Measurements from ENCODE around the gene CCDC102B. TPM values are rescaled to one million over a fixed set of nuclear protein-coding genes. Genes with fewer than 3 reads are reported as not detected.
"Not testable (repeated sequence)": the region's sequence is repeated elsewhere in the genome, so short reads cannot be mapped to it uniquely, and the experiment has no call there.

The CCDC102B gene
- total RNA-seq, 2 donors from 2014 or later, result 10.6 to 24.6 TPM

DNA sequence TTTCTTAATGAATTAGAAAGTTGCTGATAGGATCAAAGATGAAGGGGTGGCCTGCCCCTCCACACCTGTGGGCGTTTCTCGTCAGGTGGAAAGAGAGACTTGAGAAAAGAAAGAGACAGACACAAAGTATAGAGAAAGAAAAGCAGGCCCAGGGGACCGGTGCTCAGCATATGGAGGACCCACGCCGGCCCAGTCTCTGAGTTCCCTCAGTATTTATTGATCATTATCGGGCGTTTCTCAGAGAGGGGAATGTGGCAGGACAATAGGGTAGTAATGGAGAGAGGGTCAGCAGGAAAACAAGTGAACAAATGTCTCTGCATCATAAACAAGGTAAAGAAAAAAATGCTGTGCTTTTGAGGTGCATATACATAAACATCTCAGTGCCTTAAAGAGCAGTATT is 144.3 kb downstream of the CCDC102B start:
- no peak overlapping the region for H3K27ac ChIP-seq
- ATAC-seq (ENCODE audit: insufficient number of reproducible peaks, low FRiP score, low read depth) (no peak), DNase-seq (ENCODE audit: low spot score) (no peak)
- no peaks in the 10 kb centered on the region for H3K27me3 ChIP-seq (replicated peaks; ENCODE audit: insufficient read depth)
- TF ChIP-seq, protein P1, sequence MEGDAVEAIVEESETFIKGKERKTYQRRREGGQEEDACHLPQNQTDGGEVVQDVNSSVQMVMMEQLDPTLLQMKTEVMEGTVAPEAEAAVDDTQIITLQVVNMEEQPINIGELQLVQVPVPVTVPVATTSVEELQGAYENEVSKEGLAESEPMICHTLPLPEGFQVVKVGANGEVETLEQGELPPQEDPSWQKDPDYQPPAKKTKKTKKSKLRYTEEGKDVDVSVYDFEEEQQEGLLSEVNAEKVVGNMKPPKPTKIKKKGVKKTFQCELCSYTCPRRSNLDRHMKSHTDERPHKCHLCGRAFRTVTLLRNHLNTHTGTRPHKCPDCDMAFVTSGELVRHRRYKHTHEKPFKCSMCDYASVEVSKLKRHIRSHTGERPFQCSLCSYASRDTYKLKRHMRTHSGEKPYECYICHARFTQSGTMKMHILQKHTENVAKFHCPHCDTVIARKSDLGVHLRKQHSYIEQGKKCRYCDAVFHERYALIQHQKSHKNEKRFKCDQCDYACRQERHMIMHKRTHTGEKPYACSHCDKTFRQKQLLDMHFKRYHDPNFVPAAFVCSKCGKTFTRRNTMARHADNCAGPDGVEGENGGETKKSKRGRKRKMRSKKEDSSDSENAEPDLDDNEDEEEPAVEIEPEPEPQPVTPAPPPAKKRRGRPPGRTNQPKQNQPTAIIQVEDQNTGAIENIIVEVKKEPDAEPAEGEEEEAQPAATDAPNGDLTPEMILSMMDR (IDR thresholded peaks at IDR 0.05), result no peak
- H3K36me3 ChIP-seq, result no peaks in the 10 kb centered on the region
- no peaks in the 10 kb centered on the region for H3K9me3 ChIP-seq
- no peak overlapping the region for H3K4me3 ChIP-seq
- H3K4me1 ChIP-seq (ENCODE audit: control insufficient read depth in 1 of 2, low read depth in 2 of 2), result no peaks in the 10 kb centered on the region

DNA sequence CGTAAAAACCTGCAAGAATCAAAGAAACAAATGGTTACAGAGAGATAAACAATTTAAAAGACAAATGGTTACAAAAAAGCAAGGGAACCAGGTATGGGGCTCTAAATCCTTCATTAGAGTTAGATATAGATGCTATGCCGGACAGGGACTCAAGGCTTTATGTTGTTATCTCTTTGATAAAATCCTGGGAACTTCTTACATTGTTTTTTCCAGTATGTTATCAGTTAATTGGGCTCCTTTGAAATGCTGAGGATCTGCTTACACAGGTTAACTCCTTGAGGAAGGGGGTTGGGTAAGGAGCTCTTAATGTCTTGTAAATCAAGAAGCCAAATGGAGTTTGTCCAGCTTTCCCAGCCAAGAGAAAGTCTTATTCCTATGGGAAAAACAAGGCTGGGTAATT is 146.0 kb downstream of the CCDC102B start:
- H3K36me3 ChIP-seq; DNase-seq (ENCODE audit: low spot score); H3K4me1 ChIP-seq (ENCODE audit: control insufficient read depth in 1 of 2, low read depth in 2 of 2); ATAC-seq (ENCODE audit: insufficient number of reproducible peaks, low FRiP score, low read depth); H3K4me3 ChIP-seq; H3K27ac ChIP-seq; H3K9me3 ChIP-seq; H3K27me3 ChIP-seq (replicated peaks; ENCODE audit: insufficient read depth): not testable (repeated sequence)

DNA sequence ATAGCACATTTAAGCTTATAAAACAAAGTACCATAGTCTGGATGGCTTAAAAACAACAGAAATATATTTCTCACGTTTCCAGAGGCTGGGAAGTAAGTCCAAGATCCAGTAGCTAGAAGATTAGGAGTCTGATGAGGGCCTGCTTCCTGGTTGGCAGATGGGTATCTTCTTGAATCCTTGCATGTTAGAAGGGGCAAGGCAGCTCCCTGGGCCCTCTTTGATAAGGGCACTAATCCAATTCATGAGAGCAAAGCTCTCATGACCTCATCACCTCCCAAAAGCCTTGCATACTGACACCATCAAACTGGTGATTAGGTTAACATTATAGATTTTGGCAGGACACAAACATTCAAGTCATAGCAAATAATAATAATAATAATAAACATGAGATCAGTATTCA is 146.4 kb downstream of the CCDC102B start:
- no peak overlapping the region for H3K27ac ChIP-seq
- no peaks in the 10 kb centered on the region for H3K36me3 ChIP-seq
- H3K4me1 ChIP-seq (ENCODE audit: control insufficient read depth in 1 of 2, low read depth in 2 of 2), result no peaks in the 10 kb centered on the region
- no peaks in the 10 kb centered on the region for H3K9me3 ChIP-seq
- no peak overlapping the region for H3K4me3 ChIP-seq
- ATAC-seq (ENCODE audit: insufficient number of reproducible peaks, low FRiP score, low read depth), result no peak
- H3K27me3 ChIP-seq (replicated peaks; ENCODE audit: insufficient read depth), result no peaks in the 10 kb centered on the region
- no peak for DNase-seq (ENCODE audit: low spot score)
- TF ChIP-seq, protein P1 (IDR thresholded peaks at IDR 0.05), result no peak

DNA sequence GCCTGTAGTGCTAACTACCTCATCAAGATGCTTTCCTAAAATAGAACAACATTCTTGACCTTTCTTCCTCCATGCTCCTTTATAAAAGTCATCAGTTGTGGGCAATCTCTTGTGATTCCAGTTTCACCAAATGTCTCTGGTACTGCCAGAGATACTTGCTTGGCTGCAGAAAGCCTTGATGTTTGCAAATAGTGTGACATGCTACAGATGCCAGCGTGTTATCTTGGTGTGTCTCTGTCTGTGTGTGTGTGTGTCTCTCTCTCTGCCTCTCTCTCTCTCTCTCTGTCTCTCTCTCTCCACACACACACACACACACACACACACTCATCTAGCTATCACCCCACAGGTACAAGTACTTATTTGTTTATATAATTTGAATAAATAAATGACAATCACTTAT is 146.9 kb downstream of the CCDC102B start:
- ATAC-seq (ENCODE audit: insufficient number of reproducible peaks, low FRiP score, low read depth), result no peak
- TF ChIP-seq, protein P1 (IDR thresholded peaks at IDR 0.05), result no peak

DNA sequence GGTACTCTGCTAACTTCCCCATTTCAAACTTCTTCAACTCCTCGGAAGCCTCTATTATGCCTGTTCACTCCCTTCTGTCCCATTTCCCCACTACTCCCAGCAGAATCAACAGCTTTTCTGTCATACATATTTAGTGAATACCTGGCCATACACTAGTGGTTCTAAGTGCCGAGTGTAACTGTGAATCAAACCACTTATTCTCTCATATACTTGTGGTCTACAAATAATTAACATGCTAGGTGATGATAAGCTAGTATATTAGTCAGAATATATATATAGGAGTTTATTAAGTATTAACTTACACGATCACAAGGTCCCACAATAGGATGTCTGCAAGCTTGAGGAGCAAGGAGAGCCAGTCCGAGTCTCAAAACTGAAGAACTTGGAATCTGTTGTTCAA is 150.7 kb downstream of the CCDC102B start:
- H3K36me3 ChIP-seq, result no peaks in the 10 kb centered on the region
- ATAC-seq (ENCODE audit: insufficient number of reproducible peaks, low FRiP score, low read depth) (no peak), DNase-seq (ENCODE audit: low spot score) (no peak)
- H3K9me3 ChIP-seq, result no peaks in the 10 kb centered on the region
- H3K4me1 ChIP-seq (ENCODE audit: control insufficient read depth in 1 of 2, low read depth in 2 of 2), result no peaks in the 10 kb centered on the region
- no peak overlapping the region for H3K4me3 ChIP-seq
- TF ChIP-seq, protein P1 (IDR thresholded peaks at IDR 0.05), result no peak
- H3K27me3 ChIP-seq (replicated peaks; ENCODE audit: insufficient read depth), result no peaks in the 10 kb centered on the region
- no peak overlapping the region for H3K27ac ChIP-seq

More for the DNA sequence above, 146.9 kb downstream of the CCDC102B start:
- H3K27me3 ChIP-seq (replicated peaks; ENCODE audit: insufficient read depth), result no peaks in the 10 kb centered on the region
- no peaks in the 10 kb centered on the region for H3K9me3 ChIP-seq
- no peaks in the 10 kb centered on the region for H3K4me1 ChIP-seq (ENCODE audit: control insufficient read depth in 1 of 2, low read depth in 2 of 2)
- no peak overlapping the region for H3K27ac ChIP-seq
- no peaks in the 10 kb centered on the region for H3K36me3 ChIP-seq
- H3K4me3 ChIP-seq, result no peak overlapping the region
- DNase-seq (ENCODE audit: low spot score), result no peak

DNA sequence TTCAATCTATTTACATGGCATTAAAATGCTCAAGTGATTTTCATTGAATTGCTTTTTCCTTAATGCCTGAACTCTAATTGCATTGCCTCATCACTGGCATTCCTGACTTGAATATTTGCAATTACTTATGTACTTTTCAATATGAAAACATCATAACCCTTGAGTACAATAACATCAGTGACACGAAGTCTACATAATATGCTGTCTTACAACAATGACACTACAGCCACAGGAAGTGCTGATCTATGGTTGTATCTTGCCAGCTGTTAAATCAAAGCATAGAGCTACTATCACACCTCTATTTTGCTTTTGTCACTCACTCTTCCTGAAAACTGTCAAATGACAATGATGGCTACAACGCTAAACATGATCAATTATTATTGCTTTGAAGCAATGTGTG is 156.9 kb downstream of the CCDC102B start:
- Histone ChIP-seq H3K27ac (no peak overlapping the region), H3K9me3 (no peaks in the 10 kb centered on the region), H3K36me3 (no peaks in the 10 kb centered on the region), H3K27me3 (replicated peaks; ENCODE audit: insufficient read depth) (no peaks in the 10 kb centered on the region), H3K4me1 (ENCODE audit: control insufficient read depth in 1 of 2, low read depth in 2 of 2) (no peaks in the 10 kb centered on the region), H3K4me3 (no peak overlapping the region)
- ATAC-seq (ENCODE audit: insufficient number of reproducible peaks, low FRiP score, low read depth) (no peak), DNase-seq (ENCODE audit: low spot score) (no peak)
- TF ChIP-seq, protein P1 (IDR thresholded peaks at IDR 0.05), result no peak

Data from thoracic aorta (tissue), 2 donors.